SK-N-SH (cell line): ENCODE measurements around the gene RAE1. TPM values are rescaled to one million over a fixed set of nuclear protein-coding genes. Genes with fewer than 3 reads are reported as not detected.

Source experiments
- CTCF ChIA-PET: fragments of 300-600, 350-600 bp; formaldehyde crosslinking; extraction: SDS; loops from one replicate; lab custom pipeline; 2021; lab: Yijun Ruan, JAX
- POLR2A ChIA-PET: fragments of 350-600 bp; sonication (Branson Sonifier 250); formaldehyde crosslinking; extraction: SDS; loops from one replicate; lab custom pipeline; 2020; ENCODE audit warnings: antibody characterized with exemption, inconsistent platforms; lab: Yijun Ruan, JAX
- DNase-seq: peaks from one replicate; pipeline ENCODE4 v3.0.0; 2012
- H2AFZ ChIP-seq: fragments of 200-600 bp; sonication (generic); 2 replicates; pipeline ENCODE4 v1.8.1; 2016; ENCODE audit warnings: antibody characterized with exemption, mild to moderate bottlenecking, low read depth
- H3F3A ChIP-seq: fragments of 200-600 bp; sonication (generic); replicated peaks from 2 replicates; pipeline ENCODE3; 2016; ENCODE audit warnings: antibody characterized with exemption, mild to moderate bottlenecking; ENCODE audit not compliant: insufficient read depth
- H3K27ac ChIP-seq, 2 experiments: fragments of 200-500 bp in 1 of 2; fragments of 200-600 bp in 1 of 2; sonication (Bioruptor generic) in 1 of 2; sonication (generic), shearing (Covaris generic) in 1 of 2; 2 replicates each; pipeline versions ENCODE4 v1.5.1 to v1.6.1; 2014 to 2016; ENCODE audit warnings: low read depth in 2 of 2, inconsistent platforms in 1 of 2, low read length in 1 of 2, mild to moderate bottlenecking in 1 of 2, mixed read lengths in 1 of 2
- H3K27me3 ChIP-seq: fragments of 200-600 bp; sonication (generic), shearing (Covaris generic); 2 replicates; pipeline ENCODE4 v1.6.1; 2016; ENCODE audit warnings: mixed run types; ENCODE audit not compliant: insufficient read depth
- H3K36me3 ChIP-seq, 2 experiments: fragments of 200-500 bp in 1 of 2; fragments of 200-600 bp in 1 of 2; sonication (Bioruptor generic) in 1 of 2; sonication (generic) in 1 of 2; replicated peaks in 1 of 2; 2 replicates each; pipeline versions ENCODE3 to v1.5.1; 2014 to 2016; ENCODE audit warnings: low read length in 1 of 2, mild to moderate bottlenecking in 1 of 2; ENCODE audit not compliant: insufficient read depth in 2 of 2, control insufficient read depth in 1 of 2
- H3K4me1 ChIP-seq, 2 experiments: fragments of 200-500 bp in 1 of 2; fragments of 200-600 bp in 1 of 2; sonication (Bioruptor generic) in 1 of 2; sonication (generic), shearing (Covaris generic) in 1 of 2; 2 replicates each; pipeline versions ENCODE4 v1.5.1 to v1.6.1; 2014 to 2016; ENCODE audit warnings: low read depth in 1 of 2, low read length in 1 of 2, mixed run types in 1 of 2; ENCODE audit not compliant: insufficient read depth in 2 of 2, control insufficient read depth in 1 of 2
- H3K4me2 ChIP-seq: fragments of 200-600 bp; sonication (generic), shearing (Covaris generic); 2 replicates; pipeline ENCODE4 v1.6.1; 2017; ENCODE audit warnings: mixed run types
- H3K4me3 ChIP-seq, 2 experiments: fragments of 200-500 bp in 1 of 2; fragments of 200-600 bp in 1 of 2; sonication (Bioruptor generic) in 1 of 2; sonication (generic), shearing (Covaris generic) in 1 of 2; 2 replicates each; pipeline versions ENCODE4 v1.5.1 to v1.8.1; 2014 to 2016; ENCODE audit warnings: low read depth in 2 of 2, inconsistent platforms in 1 of 2, low read length in 1 of 2, mild to moderate bottlenecking in 1 of 2, mixed read lengths in 1 of 2, moderate library complexity in 1 of 2
- H3K79me2 ChIP-seq: fragments of 200-600 bp; sonication (generic); 2 replicates; pipeline ENCODE4 v1.8.1; 2017; ENCODE audit warnings: mild to moderate bottlenecking; ENCODE audit not compliant: insufficient read depth
- H3K9ac ChIP-seq: fragments of 200-600 bp; sonication (generic); 2 replicates; pipeline ENCODE4 v1.6.1; 2017; ENCODE audit warnings: mixed run types
- H3K9me2 ChIP-seq: fragments of 200-600 bp; sonication (generic); 2 replicates; pipeline ENCODE4 v1.6.1; 2017; ENCODE audit warnings: mixed run types
- H3K9me3 ChIP-seq: fragments of 200-600 bp; sonication (generic); 2 replicates; pipeline ENCODE4 v1.6.1; 2017; ENCODE audit warnings: mixed run types, mild to moderate bottlenecking, moderate library complexity
- H4K20me1 ChIP-seq: fragments of 200-600 bp; sonication (generic); 2 replicates; pipeline ENCODE4 v1.6.1; 2017; ENCODE audit warnings: mild to moderate bottlenecking, mixed run types; ENCODE audit not compliant: insufficient read depth
- CHD2 ChIP-seq: fragments of 150-350 bp; IDR thresholded peaks from 2 replicates; pipeline ENCODE4 v1.6.1; 2018; ENCODE audit warnings: low read length; ENCODE audit not compliant: partially characterized antibody
- EP300 ChIP-seq, 2 experiments: IDR thresholded peaks; 2 replicates each; pipeline versions ENCODE4 v1.4.0 to v1.6.1; 2012; ENCODE audit warnings: borderline replicate concordance in 1 of 2, low read depth in 1 of 2, low read length in 1 of 2
- GATA2 ChIP-seq: sonication (generic); formaldehyde crosslinking; IDR thresholded peaks from 2 replicates; pipeline ENCODE4 v1.5.0; 2020; ENCODE audit warnings: mild to moderate bottlenecking, missing genetic modification reagents
- JUND ChIP-seq: IDR thresholded peaks from 2 replicates; pipeline ENCODE4 v1.4.0; 2012
- NFIC ChIP-seq: IDR thresholded peaks from 2 replicates; pipeline ENCODE4 v1.4.0; 2012; ENCODE audit warnings: borderline replicate concordance
- RAD21 ChIP-seq: IDR thresholded peaks from 2 replicates; pipeline ENCODE4 v1.6.1; 2012; ENCODE audit warnings: mild to moderate bottlenecking, low read length
- REST ChIP-seq: IDR thresholded peaks from 2 replicates; pipeline ENCODE4 v1.6.1; 2012; ENCODE audit warnings: mild to moderate bottlenecking, low read depth, low read length, moderate library complexity
- RFX5 ChIP-seq: IDR thresholded peaks from 2 replicates; pipeline ENCODE4 v1.6.1; 2012; ENCODE audit warnings: mild to moderate bottlenecking, improper control_type of control experiment, low read length
- SMC3 ChIP-seq: IDR thresholded peaks from 2 replicates; pipeline ENCODE4 v1.6.1; 2012; ENCODE audit warnings: low read depth, low read length, improper control_type of control experiment
- TAF1 ChIP-seq: IDR thresholded peaks from 2 replicates; pipeline ENCODE4 v1.6.1; 2012; ENCODE audit warnings: low read depth, mild to moderate bottlenecking, low read length, moderate library complexity, borderline replicate concordance
- USF1 ChIP-seq: IDR thresholded peaks from 2 replicates; pipeline ENCODE4 v1.4.0; 2012; ENCODE audit warnings: low read depth, borderline replicate concordance
- YY1 ChIP-seq: IDR thresholded peaks from 2 replicates; pipeline ENCODE4 v1.4.0; 2012; ENCODE audit warnings: low read depth, mild to moderate bottlenecking
- whole genome bisulfite sequencing: methylation state at CpG from one replicate; pipeline ENCODE4 v1.1.6; 2017; ENCODE audit warnings: low lambda C conversion rate; 5-methylcytosine and 5-hydroxymethylcytosine counted together
- polyA plus RNA-seq, 3 experiments: library from polyadenylated mRNA; depleted of rRNA; stranded (reverse); fragments of >200 nt; gene quantifications; 2 replicates each; pipeline ENCODE4 v1.2.3, GENCODE V29; 2012
- TF ChIP-seq, protein P1 (sequence below): IDR thresholded peaks from 2 replicates; pipeline ENCODE4 v1.4.0; 2012; ENCODE audit warnings: low read depth, borderline replicate concordance
- TF ChIP-seq, protein P2 (sequence below): fragments of 150-350 bp; IDR thresholded peaks from 2 replicates; pipeline ENCODE4 v1.6.1; 2016; ENCODE audit warnings: mild to moderate bottlenecking, low read depth, low read length

Gene RAE1
- polyA plus RNA-seq, 1 of the 3 experiments (the other 2 are of a cell fraction) = 82.4 TPM

- no peak overlapping the region for H2AFZ ChIP-seq
- no peaks in the 10 kb centered on the region for H3K9me3 ChIP-seq
- H4K20me1 ChIP-seq = no peaks in the 10 kb centered on the region
- H3K4me2 ChIP-seq = no peak overlapping the region
- 47% methylated on average over 8 of the region's 8 CpGs for WGBS
- H3K27me3 ChIP-seq = 0 out of 2 replicates have a peak, but pooled peaks cover 3% of the 10 kb centered on the region
- no peaks in the 10 kb centered on the region for H3K36me3 ChIP-seq
- CTCF ChIA-PET = interaction anchor here (1.0 to 14.4 kb wide), 4 partner anchors 15 to 235 kb away, joined by 3 to 128 read pairs (median 42); no protein-coding TSS in a partner anchor
- no peak overlapping the region for H3K27ac ChIP-seq
- no peaks in the 10 kb centered on the region for H3K79me2 ChIP-seq
- POLR2A ChIA-PET = no interaction called here
- H3F3A ChIP-seq = no peaks in the 10 kb centered on the region
- no peak overlapping the region for H3K4me3 ChIP-seq
- TF ChIP-seq REST = no peak
- TF ChIP-seq, protein P1, sequence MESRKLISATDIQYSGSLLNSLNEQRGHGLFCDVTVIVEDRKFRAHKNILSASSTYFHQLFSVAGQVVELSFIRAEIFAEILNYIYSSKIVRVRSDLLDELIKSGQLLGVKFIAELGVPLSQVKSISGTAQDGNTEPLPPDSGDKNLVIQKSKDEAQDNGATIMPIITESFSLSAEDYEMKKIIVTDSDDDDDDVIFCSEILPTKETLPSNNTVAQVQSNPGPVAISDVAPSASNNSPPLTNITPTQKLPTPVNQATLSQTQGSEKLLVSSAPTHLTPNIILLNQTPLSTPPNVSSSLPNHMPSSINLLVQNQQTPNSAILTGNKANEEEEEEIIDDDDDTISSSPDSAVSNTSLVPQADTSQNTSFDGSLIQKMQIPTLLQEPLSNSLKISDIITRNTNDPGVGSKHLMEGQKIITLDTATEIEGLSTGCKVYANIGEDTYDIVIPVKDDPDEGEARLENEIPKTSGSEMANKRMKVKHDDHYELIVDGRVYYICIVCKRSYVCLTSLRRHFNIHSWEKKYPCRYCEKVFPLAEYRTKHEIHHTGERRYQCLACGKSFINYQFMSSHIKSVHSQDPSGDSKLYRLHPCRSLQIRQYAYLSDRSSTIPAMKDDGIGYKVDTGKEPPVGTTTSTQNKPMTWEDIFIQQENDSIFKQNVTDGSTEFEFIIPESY = no peak
- no peak for TF ChIP-seq USF1
- TF ChIP-seq, protein P2, sequence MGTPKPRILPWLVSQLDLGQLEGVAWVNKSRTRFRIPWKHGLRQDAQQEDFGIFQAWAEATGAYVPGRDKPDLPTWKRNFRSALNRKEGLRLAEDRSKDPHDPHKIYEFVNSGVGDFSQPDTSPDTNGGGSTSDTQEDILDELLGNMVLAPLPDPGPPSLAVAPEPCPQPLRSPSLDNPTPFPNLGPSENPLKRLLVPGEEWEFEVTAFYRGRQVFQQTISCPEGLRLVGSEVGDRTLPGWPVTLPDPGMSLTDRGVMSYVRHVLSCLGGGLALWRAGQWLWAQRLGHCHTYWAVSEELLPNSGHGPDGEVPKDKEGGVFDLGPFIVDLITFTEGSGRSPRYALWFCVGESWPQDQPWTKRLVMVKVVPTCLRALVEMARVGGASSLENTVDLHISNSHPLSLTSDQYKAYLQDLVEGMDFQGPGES = no peak
- TF ChIP-seq, all 33 proteins: peak for 0
- no peak overlapping the region for H3K9ac ChIP-seq
- no peaks in the 10 kb centered on the region for H3K9me2 ChIP-seq
- no peak for DNase-seq
- peaks cover 0 to 6% of the 10 kb centered on the region in 2 experiments; a peak in 1 of 4 replicates for H3K4me1 ChIP-seq
Measured at GRCh38 chr20:57326667-57327455, 24.2 kb upstream of the RAE1 start.

- H3K27me3 ChIP-seq = 0 out of 2 replicates have a peak, but pooled peaks cover under 1% of the 10 kb centered on the region
- H3F3A ChIP-seq = no peaks in the 10 kb centered on the region
- no peaks in the 10 kb centered on the region for H3K9me2 ChIP-seq
- H3K79me2 ChIP-seq = no peaks in the 10 kb centered on the region
- ChIA-PET POLR2A (no interaction called here), CTCF (interaction anchor here (1.0 to 14.4 kb wide), 4 partner anchors 14 to 236 kb away, joined by 3 to 128 read pairs (median 42); no protein-coding TSS in a partner anchor)
- peaks cover 0 to 6% of the 10 kb centered on the region in 2 experiments; a peak in 1 of 4 replicates for H3K4me1 ChIP-seq
- H3K36me3 ChIP-seq = no peaks in the 10 kb centered on the region
- no peaks in the 10 kb centered on the region for H4K20me1 ChIP-seq
- H3K27ac ChIP-seq = no peak overlapping the region
- H2AFZ ChIP-seq = no peak overlapping the region
- WGBS = 50% methylated on average over 6 of the region's 6 CpGs
- H3K9ac ChIP-seq = no peak overlapping the region
- H3K4me2 ChIP-seq = no peak overlapping the region
- no peak overlapping the region for H3K4me3 ChIP-seq
- DNase-seq = no peak
- no peaks in the 10 kb centered on the region for H3K9me3 ChIP-seq
- TF ChIP-seq YY1 (no peak), CHD2 (no peak), NFIC (no peak), EP300 (IDR thresholded peaks at IDR 0.05; ENCODE audit: borderline replicate concordance in 1 of 2, low read depth in 1 of 2, low read length in 1 of 2) (no peak), TAF1 (no peak), SMC3 (no peak), RFX5 (no peak), JUND (no peak), RAD21 (no peak), GATA2 (no peak)
- TF ChIP-seq, protein P1 = no peak
Measured at GRCh38 chr20:57327820-57328219, 23.2 kb upstream of the RAE1 start.
